Measurements from ENCODE around the gene RNF111.

RNF111 gene

GRCh38 chr15:59140422-59141226 is 153.2 kb downstream of the RNF111 start:
- no peak for DNase-seq

GRCh38 chr15:59143281-59143680 is 155.8 kb downstream of the RNF111 start:
- no peak for DNase-seq

GRCh38 chr15:59144594-59144993 is 157.1 kb downstream of the RNF111 start:
- DNase-seq: peak; percentile 8
